K562 (cell line): ENCODE data around the gene GABRP. TPM values are rescaled to one million over a fixed set of nuclear protein-coding genes. Genes with fewer than 3 reads are reported as not detected.
"Not testable (repeated sequence)": the region's sequence is repeated elsewhere in the genome, so short reads cannot be mapped to it uniquely, and the experiment has no call there.

ENCODE experiments used
- ATAC-seq: fragments of 200-7000 bp; cut with Tn5 transposase; 3 replicates; pipeline ENCODE4 v1.9.1; 2020; ENCODE audit warnings: moderate library complexity
- BruUV-seq: library from RNA; stranded (reverse); fragments of 400-500 nt; replicated peaks from 2 replicates; lab custom pipeline; 2021; lab: Mats Ljungman, UMichigan
- CTCF ChIA-PET: fragments of 300-600 bp; formaldehyde crosslinking; extraction: SDS; loops from one replicate; lab custom pipeline; 2021; ENCODE audit warnings: low intra/inter-chr PET ratio; lab: Yijun Ruan, JAX
- POLR2A ChIA-PET: fragments of 300-600, 350-650 bp; sonication (Branson Sonifier 250); formaldehyde crosslinking; extraction: SDS; loops from one replicate; lab custom pipeline; 2021; ENCODE audit warnings: antibody characterized with exemption, inconsistent platforms; lab: Yijun Ruan, JAX
- DNase-seq, 4 experiments: peaks; one replicate each; pipeline versions ENCODE4 v3.0.0 to v3.0.0-alpha.2; 2011 to 2018; ENCODE audit warnings: low spot score in 3 of 4, mixed read lengths in 3 of 4; ENCODE audit errors: extremely low read depth in 1 of 4
- FAIRE-seq: peaks from 2 replicates; lab custom pipeline; 2011; peaks lifted over from hg19 to GRCh38; lab: Jason Lieb, UNC
- H2AFZ ChIP-seq: 2 replicates; pipeline ENCODE4 v1.6.0; 2011; ENCODE audit warnings: low read depth, low read length, control low read depth, inconsistent platforms
- H3K27ac ChIP-seq: fragments of 200-600 bp; 3 replicates; pipeline ENCODE4 v1.8.0; 2011; ENCODE audit warnings: low read depth, mild to moderate bottlenecking, control low read depth, inconsistent platforms, low read length, moderate library complexity, mixed read lengths; ENCODE audit errors: extremely low read depth
- H3K27me3 ChIP-seq, 2 experiments: fragments of 300-600 bp in 1 of 2; 2 replicates in 1 of 2; 3 replicates in 1 of 2; pipeline versions ENCODE4 v1.6.0 to v1.8.0; 2011; ENCODE audit warnings: inconsistent platforms in 2 of 2, low read length in 2 of 2, mild to moderate bottlenecking in 1 of 2, mixed read lengths in 1 of 2, moderate library complexity in 1 of 2; ENCODE audit not compliant: control insufficient read depth in 2 of 2, insufficient read depth in 2 of 2
- H3K36me3 ChIP-seq: fragments of 300-600 bp; 3 replicates; pipeline ENCODE4 v1.8.0; 2011; ENCODE audit warnings: mild to moderate bottlenecking, low read length, inconsistent platforms; ENCODE audit not compliant: control insufficient read depth, insufficient read depth
- H3K4me1 ChIP-seq, 2 experiments: fragments of 200-600 bp in 1 of 2; replicated peaks in 1 of 2; 2 replicates in 1 of 2; 3 replicates in 1 of 2; pipeline versions ENCODE4 v1.5.1 to v1.8.0; 2011; ENCODE audit warnings: inconsistent platforms in 2 of 2, low read length in 2 of 2, mild to moderate bottlenecking in 1 of 2, mixed read lengths in 1 of 2, moderate library complexity in 1 of 2; ENCODE audit not compliant: control insufficient read depth in 2 of 2, insufficient read depth in 2 of 2
- H3K4me2 ChIP-seq: 2 replicates; pipeline ENCODE4 v1.6.1; 2011; ENCODE audit warnings: low read length, control low read depth, inconsistent platforms, mixed read lengths; ENCODE audit not compliant: insufficient read depth
- H3K4me3 ChIP-seq: fragments of 200-600 bp; sonication (generic), shearing (Covaris generic); 2 replicates; pipeline ENCODE4 v1.5.1; 2016; ENCODE audit warnings: control low read depth, inconsistent platforms
- H3K79me2 ChIP-seq: fragments of 200-600 bp; 3 replicates; pipeline ENCODE4 v1.8.0; 2011; ENCODE audit warnings: low read length, inconsistent platforms; ENCODE audit not compliant: control insufficient read depth, insufficient read depth
- H3K9ac ChIP-seq, 2 experiments: 2 replicates each; pipeline versions ENCODE4 v1.6.0 to v1.6.1; 2011; ENCODE audit warnings: low read depth in 2 of 2, low read length in 2 of 2, control low read depth in 1 of 2, inconsistent platforms in 1 of 2, mild to moderate bottlenecking in 1 of 2, mixed read lengths in 1 of 2; ENCODE audit not compliant: insufficient read depth in 1 of 2
- H3K9me1 ChIP-seq: one replicate; pipeline ENCODE4 v1.6.0; 2011; ENCODE audit warnings: inconsistent platforms, mild to moderate bottlenecking, low read length, moderate library complexity; ENCODE audit not compliant: control insufficient read depth, insufficient read depth
- H3K9me3 ChIP-seq: replicated peaks from 2 replicates; pipeline ENCODE4 v1.5.1; 2011; ENCODE audit warnings: low read depth, low read length, inconsistent platforms; ENCODE audit not compliant: control insufficient read depth, insufficient read depth
- H4K20me1 ChIP-seq: replicated peaks from 2 replicates; pipeline ENCODE4 v1.6.1; 2011; ENCODE audit warnings: low read length, inconsistent platforms, mixed read lengths; ENCODE audit not compliant: control insufficient read depth, insufficient read depth
- CCAR2 ChIP-seq: fragments of 200-400 bp; formaldehyde crosslinking; IDR thresholded peaks from 2 replicates; pipeline ENCODE4 v1.6.1; 2017; ENCODE audit warnings: mild to moderate bottlenecking, low read depth, low read length
- DPF2 ChIP-seq: fragments of 450-650 bp; IDR thresholded peaks from 2 replicates; pipeline ENCODE4 v1.6.1; 2016
- ETS1 ChIP-seq: conservative IDR thresholded peaks from 2 replicates; pipeline ENCODE4 v1.6.1; 2011; ENCODE audit warnings: low read depth, mild to moderate bottlenecking, low read length; ENCODE audit not compliant: control insufficient read depth
- NCOA4 ChIP-seq: fragments of 450-650 bp; IDR thresholded peaks from 2 replicates; pipeline ENCODE4 v1.6.1; 2018; ENCODE audit warnings: mild to moderate bottlenecking; ENCODE audit not compliant: partially characterized antibody
- NONO ChIP-seq, 2 experiments: fragments of 200-400 bp in 1 of 2; fragments of 450-650 bp in 1 of 2; formaldehyde crosslinking in 1 of 2; IDR thresholded peaks; 2 replicates each; pipeline ENCODE4 v1.6.1; 2017; ENCODE audit warnings: low read depth in 2 of 2, mild to moderate bottlenecking in 2 of 2, moderate library complexity in 2 of 2, low read length in 1 of 2
- NR4A1 ChIP-seq, 2 experiments: fragments of 250-450 bp in 1 of 2; fragments of 450-650 bp in 1 of 2; sonication (Bioruptor Pico) in 1 of 2; IDR thresholded peaks; 2 replicates each; pipeline versions ENCODE4 v1.4.0 to v1.6.1; 2016 to 2020; ENCODE audit warnings: mild to moderate bottlenecking in 2 of 2, missing compliant biosample characterization in 1 of 2, missing genetic modification characterization in 1 of 2, moderate library complexity in 1 of 2
- ZBTB17 ChIP-seq: fragments of 450-650 bp; formaldehyde crosslinking; IDR thresholded peaks from 2 replicates; pipeline ENCODE4 v1.4.0; 2020; ENCODE audit warnings: mild to moderate bottlenecking
- ZNF780A ChIP-seq: fragments of 250-450 bp; sonication (Bioruptor Pico); IDR thresholded peaks from 2 replicates; pipeline ENCODE4 v1.5.0; 2021; ENCODE audit warnings: mild to moderate bottlenecking
- WGBS: fragments of 100-300 bp; shearing (Covaris generic); methylation state at CpG from one replicate; pipeline ENCODE4 v1.1.6; 2016; ENCODE audit warnings: low coverage, mixed read lengths; ENCODE audit not compliant: insufficient coverage; ENCODE audit errors: missing lambda C conversion rate; 5-methylcytosine and 5-hydroxymethylcytosine counted together
- in situ Hi-C: fragments of 300-500 bp; cut with MboI; formaldehyde crosslinking; loops from 4 replicates; pipeline ENCODE4 v1.15.0; 2018; ENCODE audit warnings: inconsistent platforms, mixed read lengths
- intact Hi-C: fragments of 100-400 bp; cut with micrococcal nuclease; formaldehyde crosslinking; loops from 2 replicates; pipeline ENCODE4 v1.14.2; 2022
- polyA plus RNA-seq, 8 experiments: library from polyadenylated mRNA; depleted of rRNA in 4 of 8; stranded (reverse) in 5 of 8; unstranded in 3 of 8; fragments of >200 nt; fragmentation: Nextera tagmentation in 2 of 8; fragmentation: Illumina TruSeq in 1 of 8; extraction: Ambion mirVana in 2 of 8; extraction: Trizol in 1 of 8; gene quantifications; 2 replicates each; pipeline versions ENCODE4 v1.2.1 to v1.2.3, GENCODE V29; 2011 to 2014; ENCODE audit warnings: inconsistent platforms in 1 of 8, missing spikeins in 1 of 8
- total RNA-seq, 7 experiments: library from RNA; depleted of rRNA in 6 of 7; stranded (reverse); fragments of >200 nt in 6 of 7; fragmentation: Illumina TruSeq in 2 of 7; extraction: Trizol in 2 of 7; gene quantifications; 2 replicates each; pipeline versions ENCODE4 v1.2.1 to v1.2.3, GENCODE V29; 2011 to 2021; ENCODE audit warnings: low replicate concordance in 1 of 7

The GABRP gene
- total and polyA plus RNA-seq, 9 of the 15 experiments (the other 6 are each of a cell fraction or from before 2014, with no cell fraction given): not detected

- TF ChIP-seq NCOA4: no peak
- no peak for TF ChIP-seq NR4A1 (CRISPR knock-in tag; IDR thresholded peaks at IDR 0.05)
- no peak for TF ChIP-seq NR4A1 (tag; IDR thresholded peaks at IDR 0.05)
- TF ChIP-seq ETS1: no peak
- TF ChIP-seq ZNF780A (CRISPR knock-in tag): no peak
- TF ChIP-seq DPF2: no peak
- no peak for TF ChIP-seq NONO (IDR thresholded peaks at IDR 0.05; ENCODE audit: low read depth in 2 of 2, low read length in 1 of 2)
- no peak for TF ChIP-seq ZBTB17 (CRISPR knock-in tag)
- TF ChIP-seq CCAR2: no peak
These were observed 48.7 kb downstream of the GABRP start (continued) for GRCh38 chr5:170832241-170832640.

DNA sequence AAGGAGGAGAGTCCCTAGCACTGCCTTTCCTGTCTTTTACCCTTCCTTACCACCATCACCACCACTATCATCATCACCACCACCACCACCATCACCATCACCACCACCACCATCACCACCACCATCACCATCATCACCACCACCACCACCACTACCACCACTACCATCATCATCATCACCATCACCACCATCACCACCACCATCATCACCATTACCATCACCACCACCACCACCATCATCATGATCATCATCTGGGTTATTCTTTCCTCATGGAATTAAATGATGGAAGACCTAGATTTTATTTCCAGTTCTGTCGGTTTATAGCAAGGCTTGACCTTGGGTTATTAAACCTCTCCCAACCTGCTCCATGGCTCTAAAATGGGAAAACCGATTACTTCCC, 50.5 kb downstream of the GABRP start:
- H3K9ac ChIP-seq, intact Hi-C loops, DNase-seq, H3K9me3 ChIP-seq, H4K20me1 ChIP-seq, H2AFZ ChIP-seq, H3K4me2 ChIP-seq, CTCF ChIA-PET, H3K79me2 ChIP-seq, FAIRE-seq, H3K4me1 ChIP-seq, H3K4me3 ChIP-seq, BruUV-seq, ATAC-seq, POLR2A ChIA-PET, in situ Hi-C loops, H3K27ac ChIP-seq, H3K27me3 ChIP-seq, H3K9me1 ChIP-seq, H3K36me3 ChIP-seq: not testable (repeated sequence)
- WGBS: 0% methylated on average over 2 of the region's 2 CpGs
